GM19463 (cell line): ENCODE data around the gene CHAT.
A peak's percentile ranks its signal among the peaks of the same experiment; 100 is the strongest.

Experiments used
- ATAC-seq: cut with Tn5 transposase; IDR thresholded peaks from one replicate; pipeline ENCODE4 v1.9.1; 2021; ENCODE audit warnings: mild to moderate bottlenecking, moderate library complexity; ENCODE audit not compliant: unreplicated experiment

Gene CHAT

GRCh38 chr10:49596836-49597235, 17.0 kb upstream of the CHAT start:
- ATAC-seq, result no peak

GRCh38 chr10:49597426-49598163, 16.2 kb upstream of the CHAT start:
- no peak for ATAC-seq

- no peak for ATAC-seq
Observed at GRCh38 chr10:49598164-49598856, 15.5 kb upstream of the CHAT start.

- ATAC-seq, result no peak
Observed at GRCh38 chr10:49598986-49599385, 14.9 kb upstream of the CHAT start.

- ATAC-seq, result no peak
Observed at GRCh38 chr10:49599546-49599945, 14.3 kb upstream of the CHAT start.

- ATAC-seq, result no peak
Observed at GRCh38 chr10:49600046-49600445, 13.8 kb upstream of the CHAT start.

GRCh38 chr10:49600781-49601400, 12.9 kb upstream of the CHAT start:
- no peak for ATAC-seq

GRCh38 chr10:49601857-49602256, 12.0 kb upstream of the CHAT start:
- ATAC-seq, result peak; percentile 50

- ATAC-seq, result no peak
Observed at GRCh38 chr10:49602380-49603023, 11.3 kb upstream of the CHAT start.

GRCh38 chr10:49605216-49605938, 8.5 kb upstream of the CHAT start:
- no peak for ATAC-seq

- no peak for ATAC-seq
Observed at GRCh38 chr10:49605939-49606509, 7.8 kb upstream of the CHAT start.

GRCh38 chr10:49606981-49607535, 6.8 kb upstream of the CHAT start:
- peak; percentile 85 for ATAC-seq

GRCh38 chr10:49608166-49609005, 5.5 kb upstream of the CHAT start:
- ATAC-seq, result no peak

GRCh38 chr10:49609006-49609282, 4.9 kb upstream of the CHAT start:
- ATAC-seq, result no peak

GRCh38 chr10:49609283-49610113, 4.3 kb upstream of the CHAT start:
- ATAC-seq, result no peak

GRCh38 chr10:49610114-49610457, 3.8 kb upstream of the CHAT start, which contains the start of gene SLC18A3:
SLC18A3 (plus strand) TSS chr10:49610310; CDS start chr10:49610741, 431 bp downstream.
- ATAC-seq, result no peak

- no peak for ATAC-seq
Observed at GRCh38 chr10:49610458-49611165, 3.2 kb upstream of the CHAT start.

GRCh38 chr10:49611166-49611815, 2.5 kb upstream of the CHAT start:
- no peak for ATAC-seq
